PFSK-1 (cell line): ENCODE results near the gene CDK5RAP1.

Source experiments
- FOXP2 ChIP-seq: optimal IDR thresholded peaks from 2 replicates; pipeline ENCODE3; 2011; ENCODE audit warnings: borderline replicate concordance, control low read depth, inconsistent platforms; ENCODE audit not compliant: insufficient read depth; ENCODE audit errors: extremely low read length, extremely low read depth
- POLR2AphosphoS5 ChIP-seq: IDR thresholded peaks from 2 replicates; pipeline ENCODE4 v1.6.1; 2012; ENCODE audit warnings: low read depth, mild to moderate bottlenecking, control low read depth, low read length, moderate library complexity
- REST ChIP-seq, 2 experiments: IDR thresholded peaks; 2 replicates each; pipeline versions ENCODE4 v1.6.1 to v1.8.0; 2011 to 2012; ENCODE audit warnings: low read depth in 2 of 2, low read length in 2 of 2, control low read depth in 1 of 2, inconsistent platforms in 1 of 2, mild to moderate bottlenecking in 1 of 2, moderate library complexity in 1 of 2; ENCODE audit not compliant: insufficient read depth in 1 of 2
- SIN3A ChIP-seq: IDR thresholded peaks from 2 replicates; pipeline ENCODE4 v1.6.1; 2012; ENCODE audit warnings: mild to moderate bottlenecking, low read length, moderate library complexity, borderline replicate concordance; ENCODE audit not compliant: insufficient read depth
- TAF1 ChIP-seq: IDR thresholded peaks from 2 replicates; pipeline ENCODE4 v1.6.1; 2012; ENCODE audit warnings: low read length, control low read depth, borderline replicate concordance; ENCODE audit not compliant: insufficient read depth

The CDK5RAP1 gene

GRCh38 chr20:33349493-33349892 is 51.8 kb downstream of the CDK5RAP1 start:
- TF ChIP-seq SIN3A = no peak
- no peak for TF ChIP-seq POLR2AphosphoS5
- TF ChIP-seq REST (IDR thresholded peaks at IDR 0.05; ENCODE audit: insufficient read depth in 1 of 2, low read depth in 2 of 2, low read length in 2 of 2) = no peak
- TF ChIP-seq FOXP2 = no peak
- TF ChIP-seq TAF1 = no peak

- TF ChIP-seq REST (IDR thresholded peaks at IDR 0.05; ENCODE audit: insufficient read depth in 1 of 2, low read depth in 2 of 2, low read length in 2 of 2) (no peak), FOXP2 (no peak), POLR2AphosphoS5 (no peak), TAF1 (no peak), SIN3A (no peak)
Measured at GRCh38 chr20:33348136-33348937, 53.0 kb downstream of the CDK5RAP1 start.

- no peak for TF ChIP-seq TAF1
- no peak for TF ChIP-seq SIN3A
- TF ChIP-seq REST (IDR thresholded peaks at IDR 0.05; ENCODE audit: insufficient read depth in 1 of 2, low read depth in 2 of 2, low read length in 2 of 2) = no peak
- no peak for TF ChIP-seq FOXP2
- TF ChIP-seq POLR2AphosphoS5 = no peak
Measured at GRCh38 chr20:33345342-33345741, 56.0 kb downstream of the CDK5RAP1 start.

- TF ChIP-seq REST (IDR thresholded peaks at IDR 0.05; ENCODE audit: insufficient read depth in 1 of 2, low read depth in 2 of 2, low read length in 2 of 2) (no peak), FOXP2 (no peak), SIN3A (no peak), TAF1 (no peak), POLR2AphosphoS5 (no peak)
Measured at GRCh38 chr20:33343521-33343920, 57.8 kb downstream of the CDK5RAP1 start.

GRCh38 chr20:33339515-33340058 is 61.7 kb downstream of the CDK5RAP1 start:
- no peak for TF ChIP-seq SIN3A
- no peak for TF ChIP-seq REST (IDR thresholded peaks at IDR 0.05; ENCODE audit: insufficient read depth in 1 of 2, low read depth in 2 of 2, low read length in 2 of 2)
- TF ChIP-seq POLR2AphosphoS5 = no peak
- TF ChIP-seq TAF1 = no peak
- TF ChIP-seq FOXP2 = no peak
